Mammary epithelial cell (primary cell): ENCODE data around the gene IL34.

Experiments used
- CTCF ChIP-seq, 2 donors: IDR thresholded peaks in 1 of 2; conservative IDR thresholded peaks in 1 of 2; 2 replicates each; pipeline ENCODE4 v1.5.1; 2011 to 2012; ENCODE audit warnings: inconsistent platforms in 2 of 2, low read length in 2 of 2, mild to moderate bottlenecking in 2 of 2, control low read depth in 1 of 2, low read depth in 1 of 2; ENCODE audit not compliant: insufficient read depth in 1 of 2; ENCODE audit errors: extremely low read depth in 1 of 2
- EZH2 ChIP-seq: IDR thresholded peaks from 2 replicates; pipeline ENCODE4 v1.6.1; 2012; ENCODE audit warnings: low read length, inconsistent platforms, borderline replicate concordance

- TF ChIP-seq CTCF (conservative IDR thresholded peaks at IDR 0.05 in 1 of 2, IDR thresholded peaks at IDR 0.05 in 1 of 2; ENCODE audit: extremely low read depth in 1 of 2, insufficient read depth in 1 of 2, low read depth in 1 of 2, low read length in 2 of 2), result no peak
- TF ChIP-seq EZH2, result no peak
Observed at GRCh38 chr16:70678121-70678897, 31.9 kb downstream of the IL34 start.
